ENCODE results near the gene DAP.

The DAP gene

DNA sequence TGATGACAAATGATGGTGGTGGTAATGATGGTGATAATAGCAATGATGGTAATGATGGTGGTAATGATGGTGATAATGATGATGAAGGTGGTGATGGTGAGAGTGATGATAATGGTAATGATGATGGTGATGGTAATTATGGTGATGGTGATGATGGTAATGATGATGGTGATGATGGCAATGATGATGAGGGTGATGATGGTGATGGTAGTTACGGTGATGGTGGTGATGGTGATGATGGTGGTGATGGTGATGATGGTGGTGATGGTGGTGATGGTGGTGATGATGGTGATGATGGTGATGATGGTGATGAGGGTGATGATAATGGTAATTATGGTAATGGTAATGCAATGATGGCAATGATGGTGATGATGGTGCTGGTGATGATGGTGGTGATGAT lies 91.1 kb downstream of the DAP start:
- Histone ChIP-seq H3K4ac (ENCODE audit: low read depth, low read length) (no peak overlapping the region), H2AK5ac (ENCODE audit: low read length) (no peak overlapping the region), H3K4me1 (ENCODE audit: control insufficient read depth in 1 of 2, insufficient read depth in 2 of 2, low read length in 2 of 2) (no peaks in the 10 kb centered on the region), H3K14ac (ENCODE audit: low read length) (no peak overlapping the region), H2BK5ac (ENCODE audit: low read depth, low read length, poor library complexity) (no peak overlapping the region), H3K36me3 (ENCODE audit: control insufficient read depth in 1 of 2, insufficient read depth in 2 of 2, low read length in 2 of 2) (no peaks in the 10 kb centered on the region), H3K4me3 (ENCODE audit: low read depth, low read length) (no peak overlapping the region), H4K91ac (ENCODE audit: low read depth, low read length) (no peak overlapping the region), H3K79me1 (ENCODE audit: low read length) (no peaks in the 10 kb centered on the region), H3K27ac (ENCODE audit: low read depth, low read length) (no peak overlapping the region), H3K9me3 (ENCODE audit: insufficient read depth, low read depth, low read length) (peaks cover 4% of the 10 kb centered on the region), H2BK120ac (ENCODE audit: insufficient read depth, low read length, poor library complexity) (no peak overlapping the region), H2AFZ (ENCODE audit: insufficient read depth, low read length, poor library complexity) (no peak overlapping the region), H3K79me2 (ENCODE audit: control insufficient read depth, insufficient read depth, low read length, poor library complexity) (no peaks in the 10 kb centered on the region), H3K27me3 (ENCODE audit: insufficient read depth, low read length) (no peaks in the 10 kb centered on the region), H3K9ac (ENCODE audit: low read length) (no peak overlapping the region), H3K23ac (ENCODE audit: low read length) (no peak overlapping the region), H4K12ac (ENCODE audit: low read depth, low read length) (no peak overlapping the region), H3K18ac (ENCODE audit: low read length) (no peak overlapping the region), H2BK12ac (ENCODE audit: low read length) (no peak overlapping the region), H3K4me2 (ENCODE audit: low read length) (no peak overlapping the region), H4K8ac (ENCODE audit: low read depth, low read length) (no peak overlapping the region)
- no CpG with 5 or more reads among the region's 1 CpG for WGBS (ENCODE audit: extremely low coverage, insufficient coverage, insufficient read length)
- no peak for DNase-seq

DNA sequence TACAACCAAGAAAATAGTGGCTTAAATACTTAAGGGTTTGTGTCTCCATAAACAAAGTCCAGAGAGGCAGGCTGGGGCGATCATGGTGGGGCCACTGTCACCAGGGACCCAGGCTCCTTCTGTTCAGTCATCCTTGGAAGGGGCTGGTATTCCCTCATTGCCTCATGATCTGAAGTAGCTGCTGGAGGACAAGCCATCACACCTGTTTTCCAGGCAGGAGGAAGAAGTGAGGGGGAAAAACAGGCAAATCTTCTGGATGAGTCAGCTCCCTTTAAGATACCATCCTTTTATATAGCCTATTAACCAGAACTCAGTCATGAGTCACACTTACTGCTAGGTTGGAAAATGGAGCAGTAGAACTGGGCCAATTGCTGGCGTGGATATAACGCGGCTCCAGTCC lies 92.3 kb downstream of the DAP start:
- Histone ChIP-seq H3K14ac (ENCODE audit: low read length) (no peak overlapping the region), H3K9me3 (ENCODE audit: insufficient read depth, low read depth, low read length) (peaks cover 4% of the 10 kb centered on the region), H3K4me2 (ENCODE audit: low read length) (no peak overlapping the region), H3K27ac (ENCODE audit: low read depth, low read length) (no peak overlapping the region), H3K79me2 (ENCODE audit: control insufficient read depth, insufficient read depth, low read length, poor library complexity) (no peaks in the 10 kb centered on the region), H4K91ac (ENCODE audit: low read depth, low read length) (no peak overlapping the region), H3K4me3 (ENCODE audit: low read depth, low read length) (no peak overlapping the region), H3K9ac (ENCODE audit: low read length) (no peak overlapping the region), H3K36me3 (ENCODE audit: control insufficient read depth in 1 of 2, insufficient read depth in 2 of 2, low read length in 2 of 2) (no peaks in the 10 kb centered on the region), H4K12ac (ENCODE audit: low read depth, low read length) (no peak overlapping the region), H3K4ac (ENCODE audit: low read depth, low read length) (no peak overlapping the region), H3K4me1 (ENCODE audit: control insufficient read depth in 1 of 2, insufficient read depth in 2 of 2, low read length in 2 of 2) (no peaks in the 10 kb centered on the region), H3K79me1 (ENCODE audit: low read length) (no peaks in the 10 kb centered on the region), H3K27me3 (ENCODE audit: insufficient read depth, low read length) (no peaks in the 10 kb centered on the region), H3K18ac (ENCODE audit: low read length) (no peak overlapping the region), H2AFZ (ENCODE audit: insufficient read depth, low read length, poor library complexity) (no peak overlapping the region), H4K8ac (ENCODE audit: low read depth, low read length) (no peak overlapping the region), H2BK5ac (ENCODE audit: low read depth, low read length, poor library complexity) (no peak overlapping the region), H2BK12ac (ENCODE audit: low read length) (no peak overlapping the region), H3K23ac (ENCODE audit: low read length) (no peak overlapping the region), H2AK5ac (ENCODE audit: low read length) (no peak overlapping the region), H2BK120ac (ENCODE audit: insufficient read depth, low read length, poor library complexity) (no peak overlapping the region)
- no CpG with 5 or more reads among the region's 4 CpGs for WGBS (ENCODE audit: extremely low coverage, insufficient coverage, insufficient read length)
- peak in 1 of 2 donors; percentile 27 for DNase-seq

DNA sequence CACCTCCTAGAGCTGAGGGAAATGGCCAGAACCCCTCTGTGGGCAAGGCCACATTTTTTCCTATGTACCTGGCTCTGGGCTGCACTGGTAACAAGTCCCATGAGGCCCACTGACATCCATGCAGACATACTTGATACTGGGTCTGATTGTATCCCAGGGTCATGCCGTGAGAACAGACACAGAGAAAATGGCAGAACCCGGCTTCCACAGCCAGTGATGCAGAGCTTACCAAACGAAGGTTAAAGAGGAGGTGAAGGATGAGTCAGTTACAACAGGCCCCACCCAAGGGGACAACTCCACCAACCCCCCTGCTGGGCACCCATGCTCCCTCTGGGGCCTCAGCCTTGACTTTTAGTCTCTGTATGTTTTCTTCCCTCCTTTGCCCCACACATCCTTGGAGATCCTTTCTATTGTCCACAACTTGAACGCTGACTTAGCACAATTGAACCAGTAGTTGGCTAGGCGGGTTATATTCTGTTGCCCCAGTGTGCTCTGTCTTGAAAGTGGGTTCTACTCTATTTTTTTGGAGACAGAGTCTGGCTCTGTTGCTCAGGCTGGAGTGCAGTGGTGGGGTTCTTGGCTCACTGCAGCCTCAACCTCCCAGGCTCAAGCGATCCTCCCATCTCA lies 93.5 kb downstream of the DAP start:
- no CpG with 5 or more reads among the region's 6 CpGs for WGBS (ENCODE audit: extremely low coverage, insufficient coverage, insufficient read length)
- H2BK120ac ChIP-seq (ENCODE audit: insufficient read depth, low read length, poor library complexity): no peak overlapping the region
- no peak overlapping the region for H3K27ac ChIP-seq (ENCODE audit: low read depth, low read length)
- no peak overlapping the region for H4K8ac ChIP-seq (ENCODE audit: low read depth, low read length)
- no peak overlapping the region for H3K4me2 ChIP-seq (ENCODE audit: low read length)
- H2AFZ ChIP-seq (ENCODE audit: insufficient read depth, low read length, poor library complexity): no peak overlapping the region
- no peak overlapping the region for H4K12ac ChIP-seq (ENCODE audit: low read depth, low read length)
- no peak overlapping the region for H4K91ac ChIP-seq (ENCODE audit: low read depth, low read length)
- H3K4me1 ChIP-seq (ENCODE audit: control insufficient read depth in 1 of 2, insufficient read depth in 2 of 2, low read length in 2 of 2): no peaks in the 10 kb centered on the region
- no peak overlapping the region for H3K14ac ChIP-seq (ENCODE audit: low read length)
- no peak overlapping the region for H3K4ac ChIP-seq (ENCODE audit: low read depth, low read length)
- no peak overlapping the region for H2BK12ac ChIP-seq (ENCODE audit: low read length)
- H3K9me3 ChIP-seq (ENCODE audit: insufficient read depth, low read depth, low read length): peaks cover 4% of the 10 kb centered on the region
- no peak overlapping the region for H3K9ac ChIP-seq (ENCODE audit: low read length)
- no peak overlapping the region for H3K18ac ChIP-seq (ENCODE audit: low read length)
- no peaks in the 10 kb centered on the region for H3K79me1 ChIP-seq (ENCODE audit: low read length)
- H2BK5ac ChIP-seq (ENCODE audit: low read depth, low read length, poor library complexity): no peak overlapping the region
- no peaks in the 10 kb centered on the region for H3K36me3 ChIP-seq (ENCODE audit: control insufficient read depth in 1 of 2, insufficient read depth in 2 of 2, low read length in 2 of 2)
- no peaks in the 10 kb centered on the region for H3K79me2 ChIP-seq (ENCODE audit: control insufficient read depth, insufficient read depth, low read length, poor library complexity)
- no peak overlapping the region for H3K23ac ChIP-seq (ENCODE audit: low read length)
- no peaks in the 10 kb centered on the region for H3K27me3 ChIP-seq (ENCODE audit: insufficient read depth, low read length)
- DNase-seq: no peak
- H3K4me3 ChIP-seq (ENCODE audit: low read depth, low read length): no peak overlapping the region
- H2AK5ac ChIP-seq (ENCODE audit: low read length): no peak overlapping the region

DNA sequence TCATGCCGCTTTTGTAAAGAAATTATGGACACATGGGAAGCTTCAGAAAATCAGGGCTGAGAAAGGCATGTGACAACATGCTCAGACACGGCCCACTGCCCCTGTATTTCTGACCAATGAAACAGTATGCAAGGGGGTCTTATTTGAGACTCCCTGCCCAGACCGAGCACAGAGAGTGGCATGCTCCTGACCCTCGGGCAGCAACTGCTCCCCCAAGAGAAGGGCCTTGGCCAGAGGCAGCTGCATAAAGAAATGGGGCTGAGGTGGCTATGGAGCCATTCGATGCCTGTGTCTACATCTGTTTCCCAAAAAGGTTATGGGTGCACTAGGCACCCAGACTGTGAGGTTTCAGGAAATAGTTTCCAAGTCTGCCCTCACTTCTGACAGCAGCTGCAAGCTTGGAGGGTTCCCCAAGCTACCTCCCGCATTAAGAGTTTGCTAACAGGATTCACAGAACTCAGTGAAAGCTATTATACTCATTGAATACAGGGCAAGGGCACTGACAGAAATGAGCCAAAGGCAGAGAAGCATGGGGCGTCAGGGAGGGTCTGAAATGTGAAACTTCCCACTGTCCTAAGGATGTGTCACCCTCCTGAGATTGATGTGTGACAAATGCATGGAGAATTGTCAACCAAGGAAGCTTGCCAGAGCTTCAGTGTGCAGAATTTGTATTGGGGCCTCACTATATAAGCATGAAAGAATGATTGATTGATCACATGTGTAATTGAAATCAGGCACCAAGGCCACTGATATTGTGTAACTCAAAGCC lies 94.3 kb downstream of the DAP start:
- no CpG with 5 or more reads among the region's 7 CpGs for WGBS (ENCODE audit: extremely low coverage, insufficient coverage, insufficient read length)
- H3K18ac ChIP-seq (ENCODE audit: low read length): no peak overlapping the region
- H3K27ac ChIP-seq (ENCODE audit: low read depth, low read length): no peak overlapping the region
- H2BK12ac ChIP-seq (ENCODE audit: low read length): no peak overlapping the region
- H3K4me2 ChIP-seq (ENCODE audit: low read length): no peak overlapping the region
- no peak overlapping the region for H3K4me3 ChIP-seq (ENCODE audit: low read depth, low read length)
- no peak overlapping the region for H3K9ac ChIP-seq (ENCODE audit: low read length)
- no peaks in the 10 kb centered on the region for H3K79me2 ChIP-seq (ENCODE audit: control insufficient read depth, insufficient read depth, low read length, poor library complexity)
- H3K9me3 ChIP-seq (ENCODE audit: insufficient read depth, low read depth, low read length): peaks cover 4% of the 10 kb centered on the region
- H3K4me1 ChIP-seq (ENCODE audit: control insufficient read depth in 1 of 2, insufficient read depth in 2 of 2, low read length in 2 of 2): no peaks in the 10 kb centered on the region
- no peaks in the 10 kb centered on the region for H3K27me3 ChIP-seq (ENCODE audit: insufficient read depth, low read length)
- H3K14ac ChIP-seq (ENCODE audit: low read length): no peak overlapping the region
- no peak overlapping the region for H2AFZ ChIP-seq (ENCODE audit: insufficient read depth, low read length, poor library complexity)
- H4K12ac ChIP-seq (ENCODE audit: low read depth, low read length): no peak overlapping the region
- no peak overlapping the region for H2BK5ac ChIP-seq (ENCODE audit: low read depth, low read length, poor library complexity)
- H3K23ac ChIP-seq (ENCODE audit: low read length): no peak overlapping the region
- no peak overlapping the region for H4K8ac ChIP-seq (ENCODE audit: low read depth, low read length)
- H2BK120ac ChIP-seq (ENCODE audit: insufficient read depth, low read length, poor library complexity): no peak overlapping the region
- DNase-seq: no peak
- H3K79me1 ChIP-seq (ENCODE audit: low read length): no peaks in the 10 kb centered on the region
- H2AK5ac ChIP-seq (ENCODE audit: low read length): no peak overlapping the region
- no peak overlapping the region for H4K91ac ChIP-seq (ENCODE audit: low read depth, low read length)
- H3K4ac ChIP-seq (ENCODE audit: low read depth, low read length): no peak overlapping the region
- H3K36me3 ChIP-seq (ENCODE audit: control insufficient read depth in 1 of 2, insufficient read depth in 2 of 2, low read length in 2 of 2): no peaks in the 10 kb centered on the region

Measured in trophoblast cell (in vitro differentiated cells and primary cell).